SU-DHL-6 (cell line): ENCODE measurements around the gene ACMSD.

ENCODE experiments used
- CTCF ChIP-seq: fragments of 200-600 bp; sonication (generic); IDR thresholded peaks from one replicate; pipeline ENCODE4 v1.5.1; 2017; ENCODE audit warnings: antibody characterized with exemption, mild to moderate bottlenecking, low read length, moderate library complexity; ENCODE audit not compliant: insufficient read depth, poor library complexity, severe bottlenecking
- EZH2phosphoT487 ChIP-seq: fragments of 200-600 bp; sonication (generic), shearing (Covaris generic); conservative IDR thresholded peaks from 2 replicates; pipeline ENCODE4 v1.6.1; 2018; ENCODE audit warnings: mild to moderate bottlenecking, antibody characterized with exemption, low read length, moderate library complexity, mixed read lengths

- TF ChIP-seq CTCF = no peak
- TF ChIP-seq EZH2phosphoT487 = no peak
Measured at GRCh38 chr2:134796373-134796772, 42.0 kb upstream of the ACMSD start.
